ENCODE results near the gene EIF2B2. TPM values are rescaled to one million over a fixed set of nuclear protein-coding genes. Genes with fewer than 3 reads are reported as not detected.

EIF2B2 gene
- total and polyA plus RNA-seq, 2 experiments from 2014 or later: 39.2 to 40.5 TPM

DNA sequence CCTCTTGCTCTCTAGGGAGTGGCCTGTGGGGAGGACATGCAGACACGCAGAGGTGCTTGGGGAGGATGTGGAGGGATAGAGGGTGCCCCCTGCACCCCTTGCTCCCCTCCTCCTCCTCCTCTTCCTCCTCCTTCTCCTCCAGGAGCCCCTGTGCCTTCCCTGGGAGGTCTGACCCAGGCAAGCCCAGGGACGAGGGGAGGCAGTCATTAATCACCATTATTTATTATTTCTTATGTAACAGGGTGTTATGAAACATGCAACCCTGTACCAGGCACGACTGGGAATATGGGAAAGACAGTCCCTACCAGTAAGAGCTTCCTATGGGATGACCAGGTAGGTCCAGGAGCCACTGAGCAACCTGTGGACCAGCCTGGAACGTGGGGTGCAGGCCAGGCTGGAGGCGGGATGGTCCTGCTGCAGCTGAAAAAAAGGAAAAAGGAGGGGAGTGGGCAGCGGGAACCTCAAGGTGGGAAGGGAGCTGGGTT lies 24.8 kb upstream of the EIF2B2 start:
- Histone ChIP-seq H2AFZ (peak overlapping the region; percentile 66; the same call in 1 of the 2 replicates), H3K4me1 (ENCODE audit: insufficient read depth) (peaks cover 34% of the 10 kb centered on the region), H3K27me3 (ENCODE audit: insufficient read depth) (no peaks in the 10 kb centered on the region), H3K4me2 (no peak overlapping the region), H3K36me3 (ENCODE audit: insufficient read depth) (no peaks in the 10 kb centered on the region), H3K4me3 (no peak overlapping the region), H4K20me1 (replicated peaks; ENCODE audit: insufficient read depth) (no peaks in the 10 kb centered on the region), H3F3A (replicated peaks; ENCODE audit: low read depth) (peaks cover 8% of the 10 kb centered on the region; the same call in 1 of the 2 replicates), H3K79me2 (replicated peaks; ENCODE audit: insufficient read depth) (no peaks in the 10 kb centered on the region), H3K27ac (ENCODE audit: low read depth) (no peak overlapping the region), H3K9me2 (ENCODE audit: insufficient read depth) (no peaks in the 10 kb centered on the region)
- H3K27me3 Mint-ChIP-seq (ENCODE audit: insufficient read depth, low read depth, poor library complexity): peaks cover 9% of the 10 kb centered on the region
- TF ChIP-seq, protein P1, sequence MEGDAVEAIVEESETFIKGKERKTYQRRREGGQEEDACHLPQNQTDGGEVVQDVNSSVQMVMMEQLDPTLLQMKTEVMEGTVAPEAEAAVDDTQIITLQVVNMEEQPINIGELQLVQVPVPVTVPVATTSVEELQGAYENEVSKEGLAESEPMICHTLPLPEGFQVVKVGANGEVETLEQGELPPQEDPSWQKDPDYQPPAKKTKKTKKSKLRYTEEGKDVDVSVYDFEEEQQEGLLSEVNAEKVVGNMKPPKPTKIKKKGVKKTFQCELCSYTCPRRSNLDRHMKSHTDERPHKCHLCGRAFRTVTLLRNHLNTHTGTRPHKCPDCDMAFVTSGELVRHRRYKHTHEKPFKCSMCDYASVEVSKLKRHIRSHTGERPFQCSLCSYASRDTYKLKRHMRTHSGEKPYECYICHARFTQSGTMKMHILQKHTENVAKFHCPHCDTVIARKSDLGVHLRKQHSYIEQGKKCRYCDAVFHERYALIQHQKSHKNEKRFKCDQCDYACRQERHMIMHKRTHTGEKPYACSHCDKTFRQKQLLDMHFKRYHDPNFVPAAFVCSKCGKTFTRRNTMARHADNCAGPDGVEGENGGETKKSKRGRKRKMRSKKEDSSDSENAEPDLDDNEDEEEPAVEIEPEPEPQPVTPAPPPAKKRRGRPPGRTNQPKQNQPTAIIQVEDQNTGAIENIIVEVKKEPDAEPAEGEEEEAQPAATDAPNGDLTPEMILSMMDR (conservative IDR thresholded peaks at IDR 0.05; ENCODE audit: low read depth in 2 of 2): no peak
- TF ChIP-seq, protein P2, sequence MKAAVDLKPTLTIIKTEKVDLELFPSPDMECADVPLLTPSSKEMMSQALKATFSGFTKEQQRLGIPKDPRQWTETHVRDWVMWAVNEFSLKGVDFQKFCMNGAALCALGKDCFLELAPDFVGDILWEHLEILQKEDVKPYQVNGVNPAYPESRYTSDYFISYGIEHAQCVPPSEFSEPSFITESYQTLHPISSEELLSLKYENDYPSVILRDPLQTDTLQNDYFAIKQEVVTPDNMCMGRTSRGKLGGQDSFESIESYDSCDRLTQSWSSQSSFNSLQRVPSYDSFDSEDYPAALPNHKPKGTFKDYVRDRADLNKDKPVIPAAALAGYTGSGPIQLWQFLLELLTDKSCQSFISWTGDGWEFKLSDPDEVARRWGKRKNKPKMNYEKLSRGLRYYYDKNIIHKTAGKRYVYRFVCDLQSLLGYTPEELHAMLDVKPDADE (IDR thresholded peaks at IDR 0.05): no peak
- no peak overlapping the region for H3K4me3 Mint-ChIP-seq
- no peak overlapping the region for H3K27ac Mint-ChIP-seq
- ATAC-seq (no peak), DNase-seq (ENCODE audit: low spot score) (no peak)
- H3K9me3 Mint-ChIP-seq: no peaks in the 10 kb centered on the region; the same call in 2 of the 3 replicates
- no peaks in the 10 kb centered on the region for H3K36me3 Mint-ChIP-seq (ENCODE audit: low read depth)
- H3K4me1 Mint-ChIP-seq: peaks cover 43% of the 10 kb centered on the region

DNA sequence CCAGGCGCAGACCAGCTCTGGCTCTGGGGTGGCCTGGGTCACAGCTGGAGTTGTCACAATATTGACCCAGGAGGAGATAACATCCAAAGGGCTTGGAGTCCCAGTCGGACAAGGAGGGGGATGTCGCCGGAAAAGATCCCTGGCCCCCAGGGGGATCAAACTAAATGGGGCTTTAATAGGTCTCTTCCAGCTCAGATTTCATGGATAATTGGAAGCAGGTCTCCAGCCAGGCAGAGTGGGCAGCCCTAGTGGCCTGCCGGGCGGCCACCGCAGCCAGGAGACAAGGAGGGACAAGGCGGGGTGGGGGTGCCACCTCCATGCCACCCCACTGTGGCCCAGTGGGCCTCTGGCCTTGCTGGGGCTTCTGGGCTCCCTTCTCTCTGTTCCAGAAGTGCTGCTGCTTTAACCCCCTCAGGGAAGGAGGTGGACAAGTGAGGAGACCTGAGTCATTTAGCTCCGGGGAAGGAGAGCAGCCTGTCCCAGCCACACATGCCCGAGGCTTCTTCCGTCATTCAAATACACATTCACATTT lies 24.2 kb upstream of the EIF2B2 start:
- H3K27ac ChIP-seq (ENCODE audit: low read depth): no peak overlapping the region
- DNase-seq (ENCODE audit: low spot score) (no peak), ATAC-seq (no peak)
- no peaks in the 10 kb centered on the region for H3K79me2 ChIP-seq (replicated peaks; ENCODE audit: insufficient read depth)
- Mint-ChIP-seq H3K27me3 (ENCODE audit: insufficient read depth, low read depth, poor library complexity) (peaks cover 9% of the 10 kb centered on the region), H3K36me3 (ENCODE audit: low read depth) (no peaks in the 10 kb centered on the region), H3K4me1 (peaks cover 43% of the 10 kb centered on the region), H3K27ac (no peak overlapping the region), H3K4me3 (no peak overlapping the region; the same call in 2 of the 3 replicates), H3K9me3 (no peaks in the 10 kb centered on the region; the same call in 2 of the 3 replicates)
- H3F3A ChIP-seq (replicated peaks; ENCODE audit: low read depth): peaks cover 8% of the 10 kb centered on the region; the same call in 1 of the 2 replicates
- no peaks in the 10 kb centered on the region for H3K27me3 ChIP-seq (ENCODE audit: insufficient read depth)
- H3K4me1 ChIP-seq (ENCODE audit: insufficient read depth): peaks cover 34% of the 10 kb centered on the region
- H2AFZ ChIP-seq: peak overlapping the region; percentile 66; the same call in 1 of the 2 replicates
- TF ChIP-seq EZH2 (IDR thresholded peaks at IDR 0.05; ENCODE audit: low read depth, unreplicated experiment): no peak
- TF ChIP-seq ZNF114 (CRISPR knock-in tag; IDR thresholded peaks at IDR 0.05): no peak
- TF ChIP-seq ZNF331 (CRISPR knock-in tag; IDR thresholded peaks at IDR 0.05; ENCODE audit: low read depth): no peak
- TF ChIP-seq, protein P3, sequence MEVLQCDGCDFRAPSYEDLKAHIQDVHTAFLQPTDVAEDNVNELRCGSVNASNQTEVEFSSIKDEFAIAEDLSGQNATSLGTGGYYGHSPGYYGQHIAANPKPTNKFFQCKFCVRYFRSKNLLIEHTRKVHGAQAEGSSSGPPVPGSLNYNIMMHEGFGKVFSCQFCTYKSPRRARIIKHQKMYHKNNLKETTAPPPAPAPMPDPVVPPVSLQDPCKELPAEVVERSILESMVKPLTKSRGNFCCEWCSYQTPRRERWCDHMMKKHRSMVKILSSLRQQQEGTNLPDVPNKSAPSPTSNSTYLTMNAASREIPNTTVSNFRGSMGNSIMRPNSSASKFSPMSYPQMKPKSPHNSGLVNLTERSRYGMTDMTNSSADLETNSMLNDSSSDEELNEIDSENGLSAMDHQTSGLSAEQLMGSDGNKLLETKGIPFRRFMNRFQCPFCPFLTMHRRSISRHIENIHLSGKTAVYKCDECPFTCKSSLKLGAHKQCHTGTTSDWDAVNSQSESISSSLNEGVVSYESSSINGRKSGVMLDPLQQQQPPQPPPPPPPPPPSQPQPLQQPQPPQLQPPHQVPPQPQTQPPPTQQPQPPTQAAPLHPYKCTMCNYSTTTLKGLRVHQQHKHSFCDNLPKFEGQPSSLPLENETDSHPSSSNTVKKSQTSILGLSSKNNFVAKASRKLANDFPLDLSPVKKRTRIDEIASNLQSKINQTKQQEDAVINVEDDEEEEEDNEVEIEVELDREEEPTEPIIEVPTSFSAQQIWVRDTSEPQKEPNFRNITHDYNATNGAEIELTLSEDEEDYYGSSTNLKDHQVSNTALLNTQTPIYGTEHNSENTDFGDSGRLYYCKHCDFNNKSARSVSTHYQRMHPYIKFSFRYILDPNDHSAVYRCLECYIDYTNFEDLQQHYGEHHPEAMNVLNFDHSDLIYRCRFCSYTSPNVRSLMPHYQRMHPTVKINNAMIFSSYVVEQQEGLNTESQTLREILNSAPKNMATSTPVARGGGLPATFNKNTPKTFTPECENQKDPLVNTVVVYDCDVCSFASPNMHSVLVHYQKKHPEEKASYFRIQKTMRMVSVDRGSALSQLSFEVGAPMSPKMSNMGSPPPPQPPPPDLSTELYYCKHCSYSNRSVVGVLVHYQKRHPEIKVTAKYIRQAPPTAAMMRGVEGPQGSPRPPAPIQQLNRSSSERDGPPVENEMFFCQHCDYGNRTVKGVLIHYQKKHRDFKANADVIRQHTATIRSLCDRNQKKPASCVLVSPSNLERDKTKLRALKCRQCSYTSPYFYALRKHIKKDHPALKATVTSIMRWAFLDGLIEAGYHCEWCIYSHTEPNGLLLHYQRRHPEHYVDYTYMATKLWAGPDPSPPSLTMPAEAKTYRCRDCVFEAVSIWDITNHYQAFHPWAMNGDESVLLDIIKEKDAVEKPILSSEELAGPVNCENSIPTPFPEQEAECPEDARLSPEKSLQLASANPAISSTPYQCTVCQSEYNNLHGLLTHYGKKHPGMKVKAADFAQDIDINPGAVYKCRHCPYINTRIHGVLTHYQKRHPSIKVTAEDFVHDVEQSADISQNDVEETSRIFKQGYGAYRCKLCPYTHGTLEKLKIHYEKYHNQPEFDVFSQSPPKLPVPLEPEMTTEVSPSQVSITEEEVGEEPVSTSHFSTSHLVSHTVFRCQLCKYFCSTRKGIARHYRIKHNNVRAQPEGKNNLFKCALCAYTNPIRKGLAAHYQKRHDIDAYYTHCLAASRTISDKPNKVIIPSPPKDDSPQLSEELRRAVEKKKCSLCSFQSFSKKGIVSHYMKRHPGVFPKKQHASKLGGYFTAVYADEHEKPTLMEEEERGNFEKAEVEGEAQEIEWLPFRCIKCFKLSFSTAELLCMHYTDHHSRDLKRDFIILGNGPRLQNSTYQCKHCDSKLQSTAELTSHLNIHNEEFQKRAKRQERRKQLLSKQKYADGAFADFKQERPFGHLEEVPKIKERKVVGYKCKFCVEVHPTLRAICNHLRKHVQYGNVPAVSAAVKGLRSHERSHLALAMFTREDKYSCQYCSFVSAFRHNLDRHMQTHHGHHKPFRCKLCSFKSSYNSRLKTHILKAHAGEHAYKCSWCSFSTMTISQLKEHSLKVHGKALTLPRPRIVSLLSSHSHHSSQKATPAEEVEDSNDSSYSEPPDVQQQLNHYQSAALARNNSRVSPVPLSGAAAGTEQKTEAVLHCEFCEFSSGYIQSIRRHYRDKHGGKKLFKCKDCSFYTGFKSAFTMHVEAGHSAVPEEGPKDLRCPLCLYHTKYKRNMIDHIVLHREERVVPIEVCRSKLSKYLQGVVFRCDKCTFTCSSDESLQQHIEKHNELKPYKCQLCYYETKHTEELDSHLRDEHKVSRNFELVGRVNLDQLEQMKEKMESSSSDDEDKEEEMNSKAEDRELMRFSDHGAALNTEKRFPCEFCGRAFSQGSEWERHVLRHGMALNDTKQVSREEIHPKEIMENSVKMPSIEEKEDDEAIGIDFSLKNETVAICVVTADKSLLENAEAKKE (CRISPR knock-in tag; IDR thresholded peaks at IDR 0.05): no peak
- TF ChIP-seq POLR2AphosphoS5 (IDR thresholded peaks at IDR 0.05; ENCODE audit: low read depth): no peak
- TF ChIP-seq EZH2phosphoT487 (IDR thresholded peaks at IDR 0.05; ENCODE audit: unreplicated experiment): no peak
- TF ChIP-seq STAT1 (IDR thresholded peaks at IDR 0.05; ENCODE audit: unreplicated experiment): no peak
- no peak for TF ChIP-seq CREB1 (CRISPR knock-in tag; IDR thresholded peaks at IDR 0.05; ENCODE audit: low read depth)
- no peaks in the 10 kb centered on the region for H4K20me1 ChIP-seq (replicated peaks; ENCODE audit: insufficient read depth)
- H3K4me3 ChIP-seq: no peak overlapping the region
- no peaks in the 10 kb centered on the region for H3K9me2 ChIP-seq (ENCODE audit: insufficient read depth)
- no peaks in the 10 kb centered on the region for H3K36me3 ChIP-seq (ENCODE audit: insufficient read depth)
- H3K4me2 ChIP-seq: no peak overlapping the region

All from GM23338 (cell line).